CD4-positive, alpha-beta T cell treated with Interleukin-12 subunit alpha and Interleukin-12 subunit beta, for 1 hour (primary cell): Measurements from ENCODE around the gene SP7.
"Not testable (repeated sequence)": the region's sequence is repeated elsewhere in the genome, so short reads cannot be mapped to it uniquely, and the experiment has no call there.

Experiments
- DNase-seq: peaks from one replicate; pipeline ENCODE4 v3.0.0-alpha.2; 2020

SP7 gene

DNA sequence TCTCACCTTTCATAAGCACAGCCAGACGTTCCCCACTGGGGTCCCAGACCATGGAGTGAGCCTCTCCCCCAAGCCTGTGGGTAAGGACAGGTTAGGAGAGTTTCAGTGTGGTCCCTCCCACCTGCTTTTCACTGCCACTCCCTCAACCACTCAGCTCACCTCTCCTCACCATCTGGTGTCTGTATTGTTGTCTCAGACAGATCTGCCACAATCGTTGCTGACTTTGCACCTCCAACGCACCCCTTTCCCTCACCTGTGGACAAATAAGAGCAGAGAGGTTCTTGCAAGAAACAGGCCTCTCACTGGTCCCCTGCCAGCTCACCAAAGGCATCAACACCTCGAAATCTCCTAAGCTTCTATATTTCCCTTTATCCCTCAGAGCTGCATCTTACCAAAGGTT lies 27.9 kb downstream of the SP7 start:
- no peak for DNase-seq

- no peak for DNase-seq
These were observed 29.3 kb downstream of the SP7 start for GRCh38 chr12:53306826-53307225.

DNA sequence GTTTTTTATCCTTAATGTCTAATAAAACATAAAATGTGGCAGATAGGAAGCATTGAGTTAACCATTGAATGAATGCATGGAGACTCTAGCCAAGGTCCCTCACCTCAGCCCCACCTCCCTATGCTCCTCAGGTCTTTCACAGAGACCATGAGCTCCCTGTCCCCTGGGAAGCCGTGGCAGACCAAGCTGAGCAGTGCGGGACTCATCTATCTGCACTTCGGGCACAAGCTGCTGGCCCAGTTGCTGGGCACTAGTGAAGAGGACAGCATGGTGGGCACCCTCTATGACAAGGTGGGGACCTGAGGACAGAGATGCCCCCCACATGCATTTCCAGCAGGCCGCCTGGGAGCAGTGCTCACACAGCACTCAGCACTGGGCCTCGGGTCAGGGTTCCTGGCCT lies 33.3 kb downstream of the SP7 start:
- no peak for DNase-seq

DNA sequence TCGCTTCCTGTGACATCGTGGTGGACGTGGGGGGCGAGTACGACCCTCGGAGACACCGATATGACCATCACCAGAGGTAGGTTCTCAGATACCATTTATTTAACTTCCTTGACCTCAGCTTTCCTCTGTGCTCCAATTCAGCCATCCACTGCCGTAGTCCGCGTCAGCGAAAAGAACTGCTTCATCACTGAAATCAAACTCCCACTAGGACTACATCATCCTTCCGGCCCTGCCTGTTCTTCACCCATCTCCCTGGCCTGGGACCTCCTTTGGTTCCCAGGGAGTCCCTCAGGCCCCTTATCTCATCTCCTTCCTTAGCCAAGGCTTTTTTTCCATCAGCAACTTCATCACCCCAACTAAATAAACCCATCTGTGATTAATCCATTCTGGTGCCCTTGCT lies 36.0 kb downstream of the SP7 start:
- DNase-seq, result no peak

GRCh38 chr12:53299454-53300180 lies 36.5 kb downstream of the SP7 start, which contains the start of gene MYG1:
TSS of gene MYG1 (plus strand) at chr12:53299695. CDS start at chr12:53299738, 43 bp downstream.
- peak; percentile 88 for DNase-seq

DNA sequence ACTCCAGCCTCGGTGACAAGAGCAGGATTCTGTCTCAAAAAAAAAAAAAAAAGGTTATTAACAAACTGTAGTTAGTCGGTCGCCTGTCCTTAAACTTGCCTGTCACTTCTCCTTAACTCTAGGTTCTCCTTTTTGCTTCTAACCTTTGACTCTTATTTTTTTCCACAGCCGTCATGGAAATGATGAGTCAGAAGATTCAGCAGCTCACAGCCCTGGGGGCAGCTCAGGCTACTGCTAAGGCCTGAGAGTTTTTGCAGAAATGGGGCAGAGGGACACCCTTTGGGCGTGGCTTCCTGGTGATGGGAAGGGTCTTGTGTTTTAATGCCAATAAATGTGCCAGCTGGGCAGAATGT lies 37.1 kb downstream of the SP7 start:
- DNase-seq, result peak; percentile 38

DNA sequence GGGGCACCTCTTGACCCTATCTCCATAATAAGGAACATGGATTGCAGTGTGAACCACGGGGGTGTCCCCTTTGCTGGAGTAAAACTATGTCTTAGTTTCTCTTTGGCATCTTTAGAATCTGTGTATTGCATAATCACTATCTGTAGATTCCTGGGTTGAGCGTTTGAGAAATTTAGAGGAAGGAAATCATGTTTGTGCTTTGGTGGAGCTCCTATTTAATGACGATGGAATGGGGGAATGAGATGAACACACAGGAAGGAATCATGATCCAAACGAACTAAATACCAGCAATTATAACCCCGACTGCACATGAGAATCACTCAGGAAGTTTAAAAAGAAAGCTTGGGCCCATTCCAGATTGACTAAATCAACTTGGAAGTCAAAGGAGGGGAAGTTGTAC lies 38.0 kb downstream of the SP7 start:
- no peak for DNase-seq

GRCh38 chr12:53297106-53297505 lies 39.0 kb downstream of the SP7 start:
- not testable (repeated sequence) for DNase-seq

GRCh38 chr12:53295891-53296219 lies 40.3 kb downstream of the SP7 start:
- DNase-seq, result no peak

DNA sequence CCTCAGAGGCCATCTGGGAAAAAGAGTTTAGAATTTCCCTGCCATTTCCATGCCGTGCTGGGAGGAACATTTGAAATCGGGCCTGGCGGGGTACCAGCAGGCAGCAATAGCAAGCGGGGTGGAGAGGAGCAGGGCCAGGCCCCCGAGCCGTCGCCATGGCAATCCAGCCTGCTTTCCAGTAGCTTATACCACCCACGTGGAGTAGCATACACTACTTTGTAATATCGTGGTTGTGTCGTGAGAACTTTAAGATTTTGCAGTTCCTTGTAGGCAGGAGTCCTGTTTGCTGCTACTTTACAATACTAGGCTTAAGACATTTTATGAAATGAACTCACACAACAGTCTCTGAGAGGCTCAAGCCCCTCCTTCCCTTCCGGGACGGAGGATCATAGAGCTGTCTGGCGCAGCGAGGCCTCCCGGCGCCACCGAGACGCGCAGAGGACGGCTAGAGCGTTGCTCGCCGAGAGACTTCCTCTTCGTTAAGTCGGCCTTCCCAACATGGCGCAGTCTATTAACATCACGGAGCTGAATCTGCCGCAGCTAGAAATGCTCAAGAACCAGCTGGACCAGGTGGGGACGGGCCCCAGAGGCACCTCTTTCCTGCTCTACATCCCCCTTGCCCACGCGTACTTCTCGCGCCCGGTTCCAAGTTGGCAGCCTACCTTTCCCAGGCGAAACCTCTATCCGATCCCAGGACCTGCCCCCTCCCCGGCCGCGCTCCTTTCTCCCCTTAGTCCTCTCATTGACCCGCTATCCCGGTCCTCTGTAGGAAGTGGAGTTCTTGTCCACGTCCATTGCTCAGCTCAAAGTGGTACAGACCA lies 40.9 kb downstream of the SP7 start, which contains the start of gene PFDN5:
Gene PFDN5, plus strand, starts transcription at position 473 of the 821 bp plus-strand sequence. Its CDS starts 26 bp downstream, at position 499.
- peak; percentile 93 for DNase-seq

DNA sequence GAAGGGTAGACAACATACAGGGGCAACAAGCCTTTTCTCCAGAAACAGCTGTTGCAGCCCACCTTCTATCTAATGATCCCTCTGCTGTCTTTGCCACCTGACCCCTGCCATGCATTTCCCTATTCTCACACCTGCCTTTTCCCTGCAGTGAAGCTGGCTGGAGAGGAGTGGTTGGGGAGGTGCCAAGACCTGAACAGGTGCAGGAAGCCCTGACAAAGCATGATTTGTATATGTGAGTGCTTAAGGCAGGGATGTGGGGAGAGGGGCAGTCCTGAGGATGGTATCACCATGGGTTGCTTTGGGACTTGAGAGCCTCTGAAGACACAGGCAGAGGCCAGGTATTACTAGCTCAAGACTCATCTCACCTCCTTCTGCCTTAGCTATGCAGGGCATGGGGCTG lies 43.7 kb downstream of the SP7 start:
- DNase-seq, result no peak

- DNase-seq, result no peak
These were observed 45.5 kb downstream of the SP7 start for GRCh38 chr12:53290661-53291060.

DNA sequence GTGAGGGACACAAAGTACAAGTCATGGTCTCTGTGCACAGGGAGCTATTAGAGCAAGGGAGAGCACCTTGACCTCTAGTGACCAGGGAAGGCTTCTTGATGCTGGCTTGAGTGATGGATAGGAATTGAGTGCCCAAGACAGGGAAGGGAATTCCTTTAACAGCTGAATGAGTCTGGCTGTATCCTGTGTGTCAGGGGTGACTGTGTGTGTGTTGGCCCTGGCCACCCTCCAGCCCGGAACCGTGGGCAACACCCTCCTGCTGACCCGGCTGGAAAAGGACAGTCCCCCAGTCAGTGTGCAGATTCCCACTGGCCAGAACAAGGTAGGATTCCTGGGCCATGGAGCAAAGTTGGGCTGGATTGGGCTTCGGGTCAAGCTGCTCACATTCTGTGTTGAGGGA lies 46.3 kb downstream of the SP7 start:
- no peak for DNase-seq

DNA sequence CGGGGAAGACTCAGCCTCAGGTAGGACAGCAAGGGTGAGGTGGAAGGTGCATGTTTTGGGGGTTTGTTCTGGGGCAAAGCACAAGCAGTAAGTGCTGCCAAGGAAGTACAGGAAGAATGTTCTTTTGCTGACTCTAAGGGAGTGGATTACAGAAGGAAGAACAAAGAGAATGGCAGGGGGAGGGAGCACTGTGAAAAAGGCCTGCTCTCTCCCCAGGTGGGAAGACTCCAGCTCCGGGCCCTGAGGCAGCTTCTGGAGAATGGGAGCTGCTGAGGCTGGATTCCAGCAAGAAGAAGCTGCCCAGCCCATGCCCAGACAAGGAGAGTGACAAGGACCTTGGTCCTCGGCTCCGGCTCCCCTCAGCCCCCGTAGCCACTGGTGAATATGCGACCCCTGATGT lies 47.8 kb downstream of the SP7 start:
- no peak for DNase-seq

DNA sequence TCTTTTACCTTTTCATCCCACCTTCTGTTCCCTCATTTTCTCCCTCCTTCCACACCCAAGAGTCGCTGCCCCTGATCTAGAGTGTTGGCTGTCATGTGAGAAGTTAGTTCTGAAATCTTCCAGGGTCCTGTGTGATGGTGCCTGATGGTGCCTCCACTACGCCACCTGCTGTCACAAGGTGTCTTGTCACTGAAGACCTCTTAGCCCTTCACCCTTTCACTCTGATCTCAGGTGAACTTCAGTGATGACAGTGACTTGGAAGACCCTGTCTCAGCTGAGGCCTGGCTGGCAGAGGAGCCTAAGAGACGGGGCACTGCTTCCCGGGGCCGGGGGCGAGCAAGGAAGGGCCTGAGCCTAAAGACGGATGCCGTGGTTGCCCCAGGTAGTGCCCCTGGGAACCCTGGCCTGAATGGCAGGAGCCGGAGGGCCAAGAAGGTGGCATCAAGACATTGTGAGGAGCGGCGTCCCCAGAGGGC lies 48.4 kb downstream of the SP7 start:
- peak; percentile 81 for DNase-seq

DNA sequence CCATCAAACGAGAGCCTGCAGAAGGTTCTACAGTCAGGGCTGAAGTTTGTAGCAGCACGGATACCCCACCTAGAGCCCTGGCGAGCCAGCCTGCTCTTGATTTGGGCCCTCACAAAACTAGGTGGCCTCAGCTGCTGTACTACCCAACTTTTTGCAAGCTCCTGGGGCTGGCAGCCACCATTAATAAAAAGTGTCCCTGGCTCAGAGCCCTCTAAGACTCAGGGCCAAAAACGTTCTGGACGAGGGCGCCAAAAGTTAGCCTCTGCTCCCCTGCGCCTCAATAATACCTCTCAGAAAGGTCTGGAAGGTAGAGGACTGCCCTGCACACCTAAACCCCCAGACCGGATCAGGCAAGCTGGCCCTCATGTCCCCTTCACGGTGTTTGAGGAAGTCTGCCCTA lies 49.7 kb downstream of the SP7 start:
- DNase-seq, result no peak

DNA sequence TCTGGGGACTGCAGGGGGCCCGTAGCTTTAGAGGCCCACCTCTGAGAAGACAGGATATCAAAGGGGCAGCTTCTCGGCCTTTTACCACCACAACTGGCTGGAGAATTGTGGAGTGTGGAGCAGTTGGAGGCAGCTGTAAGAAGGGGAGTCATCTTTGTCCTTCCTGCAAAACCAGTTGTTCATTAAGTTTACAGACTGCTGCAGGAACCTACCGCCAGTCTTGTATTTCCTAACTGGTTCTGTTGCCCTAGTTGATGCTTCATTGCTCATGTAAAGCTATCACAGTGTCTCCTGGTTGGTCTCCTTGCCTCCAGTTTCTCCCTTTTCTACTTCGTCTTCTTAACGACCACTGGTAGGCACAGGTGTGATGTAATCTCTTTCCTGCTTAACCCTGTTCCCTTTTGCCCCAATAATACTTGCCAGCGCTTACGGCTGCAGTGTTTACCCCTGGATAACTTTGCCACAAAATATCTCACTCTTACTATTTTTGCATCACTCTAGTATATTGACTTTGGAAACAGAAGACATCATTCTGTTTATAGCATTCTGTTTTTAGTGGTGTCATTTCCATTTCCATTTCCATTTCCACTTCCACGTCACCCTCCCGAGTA lies 56.2 kb downstream of the SP7 start:
- no peak for DNase-seq

DNA sequence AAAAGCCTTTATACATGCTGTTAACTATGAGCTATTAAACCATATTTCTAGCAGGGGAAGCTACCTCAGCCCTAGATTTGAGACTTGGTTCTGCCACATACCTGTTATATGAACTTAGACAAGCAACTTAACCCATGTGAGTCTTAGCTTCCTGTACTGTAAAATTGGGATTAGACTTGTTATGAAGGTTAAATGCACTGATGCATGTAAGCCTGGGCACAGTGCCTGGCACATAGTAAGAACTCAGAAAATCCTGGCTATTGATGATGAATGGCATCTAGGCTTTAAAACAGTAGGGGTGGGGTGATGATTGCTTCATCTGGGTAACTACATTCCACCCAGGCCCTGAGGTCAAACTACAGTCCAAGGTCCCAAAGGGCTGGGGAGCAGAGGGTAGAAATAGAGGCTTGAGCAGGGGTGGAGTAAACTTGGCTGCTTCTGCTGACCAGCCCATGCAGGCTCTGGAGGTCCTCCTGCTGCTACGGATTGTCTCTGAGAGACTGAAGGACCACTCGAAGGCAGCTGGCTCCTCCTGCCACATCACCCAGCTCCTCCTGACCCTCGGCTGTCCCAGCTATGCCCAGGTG lies 56.8 kb downstream of the SP7 start:
- no peak for DNase-seq

- no peak for DNase-seq
These were observed 58.2 kb downstream of the SP7 start for GRCh38 chr12:53277981-53278380.
